BLaER1 (cell line): Measurements from ENCODE around the gene SNTG2.

Experiments used
- H3K27ac ChIP-seq: shearing (Covaris generic); formaldehyde crosslinking; 2 replicates; pipeline ENCODE4 v1.8.1; 2022
- H3K27me3 ChIP-seq: shearing (Covaris generic); formaldehyde crosslinking; 2 replicates; pipeline ENCODE4 v1.8.1; 2022
- H3K36me3 ChIP-seq: shearing (Covaris generic); formaldehyde crosslinking; 2 replicates; pipeline ENCODE4 v1.8.1; 2022
- H3K4me1 ChIP-seq: shearing (Covaris generic); formaldehyde crosslinking; 2 replicates; pipeline ENCODE4 v1.8.1; 2022
- H3K4me2 ChIP-seq: shearing (Covaris generic); formaldehyde crosslinking; 2 replicates; pipeline ENCODE4 v1.8.1; 2022
- H3K4me3 ChIP-seq: shearing (Covaris generic); formaldehyde crosslinking; 2 replicates; pipeline ENCODE4 v1.8.1; 2022
- H3K9ac ChIP-seq: shearing (Covaris generic); formaldehyde crosslinking; 2 replicates; pipeline ENCODE4 v1.8.1; 2022
- H3K9me3 ChIP-seq: shearing (Covaris generic); formaldehyde crosslinking; 2 replicates; pipeline ENCODE4 v1.8.1; 2022
- H4K20me1 ChIP-seq: shearing (Covaris generic); formaldehyde crosslinking; 2 replicates; pipeline ENCODE4 v1.8.1; 2022
- Cebpa-rat ChIP-seq: shearing (Covaris generic); IDR thresholded peaks from 2 replicates; pipeline ENCODE4 v1.8.1; 2022

The SNTG2 gene

DNA sequence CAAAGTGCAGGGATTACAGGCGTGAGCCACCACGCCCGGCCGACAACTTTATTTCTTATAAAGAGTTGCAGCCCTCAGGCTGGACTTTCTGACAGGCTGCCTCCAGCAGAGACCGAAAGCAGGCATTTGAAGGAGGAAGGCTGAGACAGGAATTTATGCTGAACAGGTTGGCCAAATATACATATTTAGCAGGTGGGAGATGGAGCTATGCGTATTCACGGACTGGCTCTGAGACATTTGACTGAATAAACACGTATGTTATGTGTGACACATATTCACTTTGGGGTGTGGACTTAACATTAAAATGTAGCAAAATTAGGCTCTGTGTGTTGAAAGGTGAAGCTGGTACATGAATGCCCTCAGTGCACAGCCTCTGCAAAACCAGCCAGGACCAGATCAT, 65.9 kb downstream of the SNTG2 start:
- Histone ChIP-seq H3K27me3 (no peaks in the 10 kb centered on the region), H3K4me2 (no peak overlapping the region), H3K9me3 (no peaks in the 10 kb centered on the region), H3K4me1 (peaks cover 3% of the 10 kb centered on the region), H3K4me3 (no peak overlapping the region), H3K36me3 (no peaks in the 10 kb centered on the region), H4K20me1 (no peaks in the 10 kb centered on the region), H3K9ac (no peak overlapping the region), H3K27ac (no peak overlapping the region)
- no peak for TF ChIP-seq Cebpa-rat

- no peak overlapping the region for H3K4me3 ChIP-seq
- no peak overlapping the region for H3K4me2 ChIP-seq
- H3K9ac ChIP-seq = no peak overlapping the region
- TF ChIP-seq Cebpa-rat = no peak
- no peaks in the 10 kb centered on the region for H3K9me3 ChIP-seq
- H4K20me1 ChIP-seq = no peaks in the 10 kb centered on the region
- H3K27me3 ChIP-seq = no peaks in the 10 kb centered on the region
- no peaks in the 10 kb centered on the region for H3K4me1 ChIP-seq
- H3K36me3 ChIP-seq = no peaks in the 10 kb centered on the region
- H3K27ac ChIP-seq = no peak overlapping the region
Measured at GRCh38 chr2:1017827-1018226, 67.2 kb downstream of the SNTG2 start.

DNA sequence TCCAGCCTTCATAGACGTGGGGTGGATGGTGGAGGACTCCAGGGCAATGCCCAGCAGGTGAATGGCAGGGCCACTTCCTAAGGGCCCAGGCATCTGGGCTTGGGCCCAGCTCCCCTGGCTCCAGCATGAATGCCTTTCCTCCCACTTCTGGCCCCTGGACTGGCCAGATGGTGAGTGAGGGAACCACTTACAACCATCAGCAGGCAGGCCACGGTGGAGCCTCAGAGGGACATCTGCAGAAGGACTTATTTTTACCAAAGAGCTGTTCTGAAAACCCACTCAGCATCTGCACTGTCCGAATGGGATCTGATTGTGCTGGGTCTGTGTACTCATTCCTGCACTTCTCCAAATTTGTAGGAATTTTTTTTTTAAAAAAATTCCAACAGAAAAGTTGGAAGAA, 69.6 kb downstream of the SNTG2 start:
- H3K9ac ChIP-seq = no peak overlapping the region
- no peak overlapping the region for H3K4me2 ChIP-seq
- H3K27me3 ChIP-seq = no peaks in the 10 kb centered on the region
- TF ChIP-seq Cebpa-rat = no peak
- H3K36me3 ChIP-seq = no peaks in the 10 kb centered on the region
- no peaks in the 10 kb centered on the region for H3K9me3 ChIP-seq
- no peak overlapping the region for H3K27ac ChIP-seq
- H4K20me1 ChIP-seq = no peaks in the 10 kb centered on the region
- H3K4me3 ChIP-seq = no peak overlapping the region
- no peaks in the 10 kb centered on the region for H3K4me1 ChIP-seq

DNA sequence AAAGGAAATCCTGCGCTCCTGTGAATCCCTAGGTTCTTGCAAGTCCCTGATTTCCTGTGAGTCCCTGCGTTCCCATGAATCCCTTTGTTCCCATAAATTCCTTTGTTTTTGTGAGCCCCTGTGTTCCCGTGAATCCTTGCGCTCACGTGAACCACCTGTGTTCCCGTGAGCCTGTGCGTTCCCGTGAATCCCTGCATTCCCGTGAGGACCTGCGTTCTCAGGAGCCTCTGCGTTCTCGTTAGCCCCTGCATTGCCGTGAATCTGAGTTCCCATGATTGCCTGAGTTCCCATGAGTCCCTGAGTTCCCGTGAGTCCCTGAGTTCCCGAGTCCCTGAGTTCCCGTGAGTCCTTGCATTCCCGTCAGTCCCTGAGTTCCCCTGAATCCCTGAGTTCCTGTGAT, 71.5 kb downstream of the SNTG2 start:
- TF ChIP-seq Cebpa-rat = no peak
- no peaks in the 10 kb centered on the region for H3K27me3 ChIP-seq
- H3K36me3 ChIP-seq = no peaks in the 10 kb centered on the region
- no peak overlapping the region for H3K4me3 ChIP-seq
- H3K27ac ChIP-seq = no peak overlapping the region
- no peak overlapping the region for H3K9ac ChIP-seq
- no peaks in the 10 kb centered on the region for H4K20me1 ChIP-seq
- H3K4me2 ChIP-seq = no peak overlapping the region
- H3K4me1 ChIP-seq = no peaks in the 10 kb centered on the region
- no peaks in the 10 kb centered on the region for H3K9me3 ChIP-seq

GRCh38 chr2:1024981-1025380, 74.3 kb downstream of the SNTG2 start:
- no peak overlapping the region for H3K4me2 ChIP-seq
- no peaks in the 10 kb centered on the region for H3K27me3 ChIP-seq
- no peaks in the 10 kb centered on the region for H3K36me3 ChIP-seq
- H3K4me1 ChIP-seq = no peaks in the 10 kb centered on the region
- no peak overlapping the region for H3K4me3 ChIP-seq
- TF ChIP-seq Cebpa-rat = no peak
- no peak overlapping the region for H3K9ac ChIP-seq
- no peaks in the 10 kb centered on the region for H4K20me1 ChIP-seq
- H3K9me3 ChIP-seq = no peaks in the 10 kb centered on the region
- no peak overlapping the region for H3K27ac ChIP-seq

GRCh38 chr2:1026141-1026540, 75.5 kb downstream of the SNTG2 start:
- no peaks in the 10 kb centered on the region for H3K4me1 ChIP-seq
- H3K27ac ChIP-seq = no peak overlapping the region
- no peaks in the 10 kb centered on the region for H3K27me3 ChIP-seq
- no peak overlapping the region for H3K4me2 ChIP-seq
- no peaks in the 10 kb centered on the region for H3K36me3 ChIP-seq
- no peak overlapping the region for H3K9ac ChIP-seq
- no peak overlapping the region for H3K4me3 ChIP-seq
- H3K9me3 ChIP-seq = no peaks in the 10 kb centered on the region
- no peak for TF ChIP-seq Cebpa-rat
- H4K20me1 ChIP-seq = no peaks in the 10 kb centered on the region

GRCh38 chr2:1028831-1029230, 78.2 kb downstream of the SNTG2 start:
- Histone ChIP-seq H3K9ac (no peak overlapping the region), H3K36me3 (no peaks in the 10 kb centered on the region), H3K9me3 (no peaks in the 10 kb centered on the region), H3K4me2 (no peak overlapping the region), H3K4me1 (no peaks in the 10 kb centered on the region), H3K27ac (no peak overlapping the region), H3K4me3 (no peak overlapping the region), H4K20me1 (no peaks in the 10 kb centered on the region), H3K27me3 (no peaks in the 10 kb centered on the region)
- TF ChIP-seq Cebpa-rat = no peak

DNA sequence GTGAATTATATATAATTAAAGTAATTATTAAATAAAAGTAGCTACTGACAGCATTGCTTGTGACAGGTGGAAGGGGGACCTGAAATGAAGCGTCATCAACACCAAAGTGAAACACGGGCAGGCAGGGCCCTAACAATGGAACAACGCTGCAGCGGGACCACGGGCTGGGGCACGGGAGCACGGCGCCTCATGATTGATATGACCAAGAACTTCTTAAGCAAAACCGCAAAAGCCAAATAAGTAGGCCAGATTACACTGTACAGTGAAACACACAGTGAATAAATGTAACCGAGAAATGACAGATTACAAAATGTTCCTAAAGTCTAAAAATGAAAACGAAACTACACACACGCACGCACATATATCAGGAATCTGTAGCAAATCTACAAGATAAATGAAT, 81.4 kb downstream of the SNTG2 start:
- H3K4me3 ChIP-seq = no peak overlapping the region
- no peaks in the 10 kb centered on the region for H3K27me3 ChIP-seq
- H3K9ac ChIP-seq = no peak overlapping the region

DNA sequence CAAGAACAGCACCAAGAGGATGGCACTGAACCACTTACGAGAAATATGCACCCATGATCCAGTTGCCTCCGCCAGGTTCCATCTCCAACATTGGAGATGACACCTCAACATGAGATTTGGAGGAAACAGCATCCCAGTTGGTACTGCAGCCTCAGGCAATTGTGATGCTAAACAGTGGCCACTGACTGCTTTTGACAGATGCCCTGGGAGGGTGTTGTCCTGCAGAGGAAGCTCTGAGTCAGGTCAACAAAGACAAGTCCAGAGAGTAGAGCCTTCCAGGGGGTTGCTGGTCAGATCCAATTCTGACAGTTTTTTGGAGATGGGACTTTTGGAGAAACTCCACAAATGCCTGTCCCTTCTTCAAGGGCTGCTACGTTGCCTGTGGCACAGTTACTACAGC, 82.4 kb downstream of the SNTG2 start:
- Histone ChIP-seq H3K27me3 (no peaks in the 10 kb centered on the region), H3K9ac (no peak overlapping the region), H3K9me3 (no peaks in the 10 kb centered on the region), H3K4me1 (peaks cover 12% of the 10 kb centered on the region), H3K4me2 (no peak overlapping the region), H3K27ac (no peak overlapping the region), H4K20me1 (no peaks in the 10 kb centered on the region), H3K36me3 (no peaks in the 10 kb centered on the region), H3K4me3 (no peak overlapping the region)
- no peak for TF ChIP-seq Cebpa-rat

More for the DNA sequence above, 81.4 kb downstream of the SNTG2 start:
- H3K4me1 ChIP-seq = peaks cover 4% of the 10 kb centered on the region
- TF ChIP-seq Cebpa-rat = no peak
- H3K27ac ChIP-seq = no peak overlapping the region
- H3K9me3 ChIP-seq = no peaks in the 10 kb centered on the region
- no peak overlapping the region for H3K4me2 ChIP-seq
- no peaks in the 10 kb centered on the region for H4K20me1 ChIP-seq
- no peaks in the 10 kb centered on the region for H3K36me3 ChIP-seq

- Histone ChIP-seq H3K4me2 (peak overlapping the region; percentile 46), H3K36me3 (no peaks in the 10 kb centered on the region), H3K4me3 (no peak overlapping the region), H3K9me3 (no peaks in the 10 kb centered on the region), H3K27ac (no peak overlapping the region), H4K20me1 (no peaks in the 10 kb centered on the region), H3K4me1 (peaks cover 12% of the 10 kb centered on the region), H3K9ac (no peak overlapping the region), H3K27me3 (no peaks in the 10 kb centered on the region)
- TF ChIP-seq Cebpa-rat = no peak
Measured at GRCh38 chr2:1037066-1037465, 86.4 kb downstream of the SNTG2 start.

- TF ChIP-seq Cebpa-rat = no peak
Measured at GRCh38 chr2:1039549-1039948, 88.9 kb downstream of the SNTG2 start.

More at GRCh38 chr2:1039549-1039948, 88.9 kb downstream of the SNTG2 start:
- Histone ChIP-seq H4K20me1 (no peaks in the 10 kb centered on the region), H3K4me2 (no peak overlapping the region), H3K27me3 (no peaks in the 10 kb centered on the region), H3K9ac (no peak overlapping the region), H3K9me3 (peaks cover 19% of the 10 kb centered on the region), H3K27ac (no peak overlapping the region), H3K4me3 (no peak overlapping the region), H3K36me3 (no peaks in the 10 kb centered on the region), H3K4me1 (peaks cover 12% of the 10 kb centered on the region)
